ENCODE results near the gene CMTM1.

CMTM1 gene

DNA sequence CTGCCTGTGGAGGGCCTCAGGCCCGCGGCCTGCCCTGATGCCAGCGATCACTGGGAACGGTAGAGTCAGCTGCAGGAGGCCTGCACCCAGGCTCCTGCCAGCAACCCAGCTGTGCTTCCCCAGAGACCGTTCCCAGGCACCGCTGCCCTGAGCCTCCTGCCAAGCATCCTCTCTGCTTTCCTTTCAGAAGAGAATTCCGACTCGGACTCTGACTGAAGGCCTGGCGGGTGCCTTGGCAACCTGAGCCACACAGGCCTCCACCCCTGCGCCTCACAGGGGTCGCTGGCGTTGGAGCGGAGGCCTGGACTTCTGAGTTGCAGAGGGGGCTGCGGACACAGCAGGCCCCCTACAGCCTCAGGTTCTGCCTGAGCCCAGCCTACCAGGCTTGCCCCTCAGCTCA lies 46.2 kb downstream of the CMTM1 start:
- TF ChIP-seq, protein P1, sequence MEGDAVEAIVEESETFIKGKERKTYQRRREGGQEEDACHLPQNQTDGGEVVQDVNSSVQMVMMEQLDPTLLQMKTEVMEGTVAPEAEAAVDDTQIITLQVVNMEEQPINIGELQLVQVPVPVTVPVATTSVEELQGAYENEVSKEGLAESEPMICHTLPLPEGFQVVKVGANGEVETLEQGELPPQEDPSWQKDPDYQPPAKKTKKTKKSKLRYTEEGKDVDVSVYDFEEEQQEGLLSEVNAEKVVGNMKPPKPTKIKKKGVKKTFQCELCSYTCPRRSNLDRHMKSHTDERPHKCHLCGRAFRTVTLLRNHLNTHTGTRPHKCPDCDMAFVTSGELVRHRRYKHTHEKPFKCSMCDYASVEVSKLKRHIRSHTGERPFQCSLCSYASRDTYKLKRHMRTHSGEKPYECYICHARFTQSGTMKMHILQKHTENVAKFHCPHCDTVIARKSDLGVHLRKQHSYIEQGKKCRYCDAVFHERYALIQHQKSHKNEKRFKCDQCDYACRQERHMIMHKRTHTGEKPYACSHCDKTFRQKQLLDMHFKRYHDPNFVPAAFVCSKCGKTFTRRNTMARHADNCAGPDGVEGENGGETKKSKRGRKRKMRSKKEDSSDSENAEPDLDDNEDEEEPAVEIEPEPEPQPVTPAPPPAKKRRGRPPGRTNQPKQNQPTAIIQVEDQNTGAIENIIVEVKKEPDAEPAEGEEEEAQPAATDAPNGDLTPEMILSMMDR (IDR thresholded peaks at IDR 0.05; ENCODE audit: insufficient read depth, low read length, poor library complexity, severe bottlenecking), result no peak
- no peak for TF ChIP-seq EZH2phosphoT487 (conservative IDR thresholded peaks at IDR 0.05; ENCODE audit: low read length)
- Histone ChIP-seq H3K4me2 (ENCODE audit: low read depth, low read length, poor library complexity, severe bottlenecking) (no peak overlapping the region), H4K20me1 (ENCODE audit: low read depth, low read length) (no peaks in the 10 kb centered on the region), H3K36me3 (ENCODE audit: low read length) (no peaks in the 10 kb centered on the region), H2AFZ (ENCODE audit: low read depth, low read length, severe bottlenecking) (no peak overlapping the region), H3K9me3 (ENCODE audit: insufficient read depth, low read length) (no peaks in the 10 kb centered on the region), H3K79me2 (ENCODE audit: insufficient read depth, low read length) (no peaks in the 10 kb centered on the region), H3K27ac (ENCODE audit: low read depth, low read length) (no peak overlapping the region), H3K9me2 (replicated peaks; ENCODE audit: insufficient read depth, low read length) (no peaks in the 10 kb centered on the region), H3K4me3 (ENCODE audit: insufficient read depth, low read length, poor library complexity, severe bottlenecking) (no peak overlapping the region), H3K9ac (ENCODE audit: low read length) (no peak overlapping the region), H3F3A (ENCODE audit: insufficient read depth) (no peaks in the 10 kb centered on the region), H3K27me3 (ENCODE audit: low read length) (no peaks in the 10 kb centered on the region)

DNA sequence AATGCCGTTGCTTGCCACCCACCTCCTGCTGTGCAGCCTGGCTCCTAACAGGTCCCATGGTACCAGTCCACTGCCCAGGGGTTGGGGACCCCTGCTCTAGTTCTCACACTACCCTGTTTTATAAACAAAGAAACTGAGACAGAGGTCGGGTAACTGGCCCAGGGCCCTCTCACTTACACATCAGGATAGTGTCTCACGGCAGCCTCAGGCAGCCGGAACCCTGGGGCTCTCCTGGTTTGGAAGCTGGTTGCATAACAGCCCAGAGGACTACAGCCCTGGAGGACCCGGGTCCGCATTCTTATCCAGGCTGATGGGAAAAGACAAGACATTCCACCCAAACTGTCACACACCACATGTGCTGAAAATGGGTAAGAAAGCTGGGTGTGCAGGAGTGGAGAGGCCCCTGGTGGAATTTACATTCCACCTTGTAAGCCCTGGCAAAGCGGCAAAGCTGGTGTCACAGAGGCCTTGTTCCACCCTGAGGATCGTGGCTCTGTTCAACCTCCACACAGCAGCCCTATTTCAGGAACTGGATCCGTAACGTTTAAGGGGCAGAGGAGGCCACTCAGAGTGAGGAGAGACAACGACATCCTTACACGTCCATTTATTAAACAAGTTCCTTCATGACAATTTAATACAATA lies 48.0 kb downstream of the CMTM1 start:
- H3F3A ChIP-seq (ENCODE audit: insufficient read depth), result no peaks in the 10 kb centered on the region
- no peak overlapping the region for H2AFZ ChIP-seq (ENCODE audit: low read depth, low read length, severe bottlenecking)
- no peak overlapping the region for H3K4me2 ChIP-seq (ENCODE audit: low read depth, low read length, poor library complexity, severe bottlenecking)
- H4K20me1 ChIP-seq (ENCODE audit: low read depth, low read length), result no peaks in the 10 kb centered on the region
- H3K79me2 ChIP-seq (ENCODE audit: insufficient read depth, low read length), result no peaks in the 10 kb centered on the region
- no peaks in the 10 kb centered on the region for H3K36me3 ChIP-seq (ENCODE audit: low read length)
- no peak overlapping the region for H3K9ac ChIP-seq (ENCODE audit: low read length)
- H3K9me3 ChIP-seq (ENCODE audit: insufficient read depth, low read length), result no peaks in the 10 kb centered on the region
- no peak overlapping the region for H3K27ac ChIP-seq (ENCODE audit: low read depth, low read length)
- no peak overlapping the region for H3K4me3 ChIP-seq (ENCODE audit: insufficient read depth, low read length, poor library complexity, severe bottlenecking)
- no peaks in the 10 kb centered on the region for H3K9me2 ChIP-seq (replicated peaks; ENCODE audit: insufficient read depth, low read length)
- TF ChIP-seq EZH2phosphoT487 (conservative IDR thresholded peaks at IDR 0.05; ENCODE audit: low read length), result no peak
- TF ChIP-seq, protein P1 (IDR thresholded peaks at IDR 0.05; ENCODE audit: insufficient read depth, low read length, poor library complexity, severe bottlenecking), result no peak
- no peaks in the 10 kb centered on the region for H3K27me3 ChIP-seq (ENCODE audit: low read length)

DNA sequence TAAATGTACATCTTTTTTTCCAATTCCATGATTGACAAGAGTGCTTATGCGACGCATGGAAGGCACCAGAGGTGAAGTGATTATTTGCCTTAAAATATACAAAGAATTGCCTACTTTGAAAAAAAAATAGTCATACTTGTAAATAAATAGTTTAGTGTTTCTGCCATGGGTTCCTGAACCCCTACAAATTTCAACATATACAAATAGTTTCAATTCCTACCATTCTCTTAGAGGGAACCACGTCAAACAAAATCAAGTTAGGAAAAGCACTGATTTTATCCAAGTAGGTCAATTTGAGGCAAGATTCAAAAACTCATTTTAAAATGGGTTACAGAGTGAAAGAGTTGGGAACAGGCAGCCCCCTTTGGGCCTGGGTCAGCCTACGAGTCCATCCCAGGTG lies 49.9 kb downstream of the CMTM1 start:
- Histone ChIP-seq H3K27ac (ENCODE audit: low read depth, low read length) (no peak overlapping the region), H3K36me3 (ENCODE audit: low read length) (no peaks in the 10 kb centered on the region), H3K4me2 (ENCODE audit: low read depth, low read length, poor library complexity, severe bottlenecking) (no peak overlapping the region), H3K9me2 (replicated peaks; ENCODE audit: insufficient read depth, low read length) (no peaks in the 10 kb centered on the region), H3F3A (ENCODE audit: insufficient read depth) (no peaks in the 10 kb centered on the region), H4K20me1 (ENCODE audit: low read depth, low read length) (no peaks in the 10 kb centered on the region), H3K79me2 (ENCODE audit: insufficient read depth, low read length) (no peaks in the 10 kb centered on the region), H3K9ac (ENCODE audit: low read length) (no peak overlapping the region), H3K4me3 (ENCODE audit: insufficient read depth, low read length, poor library complexity, severe bottlenecking) (no peak overlapping the region), H3K27me3 (ENCODE audit: low read length) (no peaks in the 10 kb centered on the region), H2AFZ (ENCODE audit: low read depth, low read length, severe bottlenecking) (no peak overlapping the region), H3K9me3 (ENCODE audit: insufficient read depth, low read length) (no peaks in the 10 kb centered on the region)
- TF ChIP-seq, protein P1 (IDR thresholded peaks at IDR 0.05; ENCODE audit: insufficient read depth, low read length, poor library complexity, severe bottlenecking), result no peak
- TF ChIP-seq EZH2phosphoT487 (conservative IDR thresholded peaks at IDR 0.05; ENCODE audit: low read length), result no peak

Data from SU-DHL-6 (cell line).